NCI-H1092 (cell line): ENCODE data around the gene OR4S1.
A peak's percentile ranks its signal among the peaks of the same experiment; 100 is the strongest.
"Not testable (repeated sequence)": the region's sequence is repeated elsewhere in the genome, so short reads cannot be mapped to it uniquely, and the experiment has no call there.

ENCODE experiments used
- DNase-seq: peaks from one replicate; lab custom pipeline; 2025; lab: John Stamatoyannopoulos, UW

OR4S1 gene, protein sequence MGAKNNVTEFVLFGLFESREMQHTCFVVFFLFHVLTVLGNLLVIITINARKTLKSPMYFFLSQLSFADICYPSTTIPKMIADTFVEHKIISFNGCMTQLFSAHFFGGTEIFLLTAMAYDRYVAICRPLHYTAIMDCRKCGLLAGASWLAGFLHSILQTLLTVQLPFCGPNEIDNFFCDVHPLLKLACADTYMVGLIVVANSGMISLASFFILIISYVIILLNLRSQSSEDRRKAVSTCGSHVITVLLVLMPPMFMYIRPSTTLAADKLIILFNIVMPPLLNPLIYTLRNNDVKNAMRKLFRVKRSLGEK

DNA sequence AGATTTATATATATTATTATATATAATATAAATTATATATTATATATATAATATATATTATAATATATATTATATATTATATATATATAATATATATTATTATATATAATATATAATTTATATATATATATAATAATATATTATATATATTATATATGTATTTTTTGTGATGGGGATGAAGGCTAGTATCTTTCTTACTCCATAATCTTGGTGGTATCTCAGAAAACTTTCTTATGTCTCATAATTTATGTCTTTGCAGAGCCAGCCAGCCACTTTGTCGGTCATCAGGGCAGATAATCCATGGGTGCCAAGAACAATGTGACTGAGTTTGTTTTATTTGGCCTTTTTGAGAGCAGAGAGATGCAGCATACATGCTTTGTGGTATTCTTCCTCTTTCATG lies at the start of gene OR4S1:
Gene OR4S1, plus strand, starts transcription at position 301 of the 400 bp plus-strand sequence. Its CDS starts 0 bp downstream, at position 301.
- DNase-seq, result no peak

DNA sequence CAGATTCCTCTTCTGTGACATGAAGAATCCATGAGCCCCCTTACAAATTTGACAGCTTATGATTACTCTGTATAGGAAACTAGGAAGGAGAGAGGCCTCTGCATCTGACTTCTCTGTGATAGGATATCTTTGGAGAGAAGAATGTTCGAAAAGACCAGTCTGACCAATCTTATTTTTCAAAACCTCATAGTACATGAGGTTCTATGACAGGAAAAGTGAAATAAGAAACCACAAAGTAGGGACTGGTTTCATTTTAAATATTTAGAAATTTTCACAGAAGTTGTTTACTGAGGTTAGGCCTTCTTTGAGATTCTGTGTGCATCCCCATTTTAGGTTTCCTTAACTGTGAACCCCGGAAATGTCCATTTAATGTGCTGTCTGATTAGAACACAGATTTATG lies 44.4 kb upstream of the OR4S1 start:
- DNase-seq, result no peak

DNA sequence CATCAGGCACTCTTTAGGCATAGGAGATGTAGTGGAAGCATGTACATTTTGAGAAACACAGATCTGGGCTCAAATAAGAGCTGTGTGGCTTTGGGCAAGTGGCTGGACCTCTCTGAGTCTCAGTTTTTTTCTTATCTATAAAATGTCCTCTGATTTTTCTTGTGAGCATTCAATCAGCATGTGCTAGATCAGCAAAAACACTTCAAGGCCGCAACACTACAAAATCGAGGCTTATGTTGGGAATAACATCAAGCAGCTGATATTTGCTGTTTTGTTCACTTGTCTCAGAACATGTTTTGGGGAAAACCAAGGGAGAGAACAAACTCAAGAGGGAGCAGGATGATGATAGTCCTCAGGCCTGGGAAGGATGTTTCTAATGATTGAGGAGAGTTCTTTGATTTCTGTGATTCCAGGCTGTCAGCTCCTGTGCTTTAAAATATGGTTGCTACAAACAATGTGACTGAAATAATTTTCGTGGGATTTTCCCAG lies 42.6 kb upstream of the OR4S1 start, which contains the start of gene OR4X1:
Gene OR4X1, plus strand, starts transcription at position 439 of the 489 bp plus-strand sequence. Its CDS starts 0 bp downstream, at position 439.
- DNase-seq, result no peak

DNA sequence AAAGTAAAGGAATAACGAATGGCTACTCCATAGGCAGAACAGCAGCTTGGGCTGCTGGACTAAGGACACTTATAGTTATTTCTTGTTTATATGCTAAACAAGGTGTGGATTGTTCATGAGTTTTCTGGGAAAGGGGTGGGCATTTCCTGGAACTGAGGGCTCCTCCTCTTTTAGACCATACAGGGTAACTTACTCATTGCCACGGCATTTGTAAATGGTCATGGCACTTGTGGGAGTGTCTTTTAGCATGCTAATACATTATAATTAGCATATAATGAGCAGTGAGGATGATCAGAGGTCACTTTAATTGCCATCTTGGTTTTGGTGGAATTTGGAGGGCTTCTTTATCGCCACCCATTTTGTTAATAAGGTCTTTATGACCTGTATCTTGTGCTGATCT lies 35.4 kb upstream of the OR4S1 start:
- no peak for DNase-seq

DNA sequence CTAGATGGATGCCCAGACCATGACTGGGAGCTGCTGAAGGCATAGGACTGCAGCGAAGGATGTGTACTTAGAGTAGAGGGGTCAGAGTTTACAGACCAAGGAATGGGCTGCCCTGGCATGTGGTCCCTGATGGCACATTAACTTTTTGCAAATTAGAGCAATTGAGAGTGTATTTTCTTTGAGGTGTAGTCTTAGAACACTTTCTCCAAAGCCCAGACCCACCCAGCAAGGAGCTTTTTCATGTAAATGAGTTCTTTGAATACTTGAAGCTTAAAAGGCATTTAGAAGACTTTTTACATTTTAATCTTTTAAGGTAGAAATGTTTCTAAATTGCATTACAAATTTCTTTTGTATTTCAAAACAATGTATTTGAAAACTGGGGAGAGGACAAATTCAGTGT lies 33.4 kb upstream of the OR4S1 start:
- no peak for DNase-seq

DNA sequence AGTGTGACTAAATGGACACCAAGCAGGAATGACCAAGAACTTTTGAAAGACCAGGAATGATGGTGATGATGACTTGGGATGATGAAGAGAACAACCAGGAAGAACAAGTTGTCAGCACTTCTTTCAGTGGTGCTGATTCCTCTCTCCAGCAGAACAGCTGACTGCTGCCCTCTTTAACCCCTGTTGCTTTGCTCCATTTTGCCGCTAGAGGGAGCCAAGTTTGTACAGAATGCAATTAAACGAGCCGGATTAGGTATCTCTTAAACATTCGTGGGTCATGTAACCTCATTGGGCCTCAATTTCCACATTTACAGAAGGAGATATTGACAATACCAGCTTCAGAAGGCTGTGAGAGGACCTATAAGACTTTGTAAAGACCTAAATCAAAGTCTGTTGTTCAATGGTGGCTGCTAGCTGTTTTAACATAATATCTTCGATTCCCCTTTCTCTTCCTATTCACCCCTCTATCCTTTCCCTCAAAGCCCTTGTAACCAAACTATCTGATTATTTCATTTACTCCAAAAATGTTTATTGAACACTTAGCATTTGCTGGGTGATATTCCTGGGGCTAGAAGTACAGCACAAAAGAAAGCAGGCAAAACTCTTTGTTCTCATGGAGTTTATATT lies 1.9 kb downstream of the OR4S1 start:
- peak; percentile 51 for DNase-seq

DNA sequence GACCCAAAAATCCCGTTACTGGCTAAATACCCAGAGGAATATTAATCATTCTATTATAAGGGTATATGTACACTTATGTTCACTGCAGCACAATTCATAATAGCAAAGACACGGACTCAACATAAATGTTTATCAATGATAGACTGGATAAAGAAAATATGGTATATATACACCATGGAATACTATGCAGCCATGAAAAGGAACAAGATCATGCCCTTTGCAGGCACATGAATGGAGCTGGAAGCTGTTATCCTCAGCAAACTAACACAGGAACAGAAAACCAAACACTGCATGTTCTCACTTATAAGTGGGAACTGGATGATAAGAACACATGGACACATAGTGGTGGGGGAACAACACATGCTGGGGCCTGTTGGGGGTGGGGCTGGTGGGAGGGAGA lies 7.6 kb downstream of the OR4S1 start:
- not testable (repeated sequence) for DNase-seq

DNA sequence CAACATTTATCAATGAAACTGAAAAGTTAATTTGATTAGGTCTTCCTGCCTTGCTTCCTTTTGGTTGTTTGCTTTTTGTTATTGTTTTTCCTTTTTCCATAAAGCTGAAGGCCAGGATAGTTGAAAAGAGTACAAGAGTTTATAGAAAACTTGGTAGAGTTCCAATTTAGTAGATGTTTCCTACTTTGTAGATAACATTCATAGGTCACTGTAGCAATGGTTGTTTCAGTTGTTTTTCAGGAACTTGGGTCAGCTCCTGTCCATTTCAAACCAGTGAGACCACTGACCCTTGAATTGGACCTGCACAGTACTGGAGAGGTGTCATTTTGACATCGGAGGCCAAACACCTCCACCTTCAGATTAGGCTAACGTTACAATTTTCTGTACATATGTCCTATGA lies 13.8 kb downstream of the OR4S1 start:
- DNase-seq, result not testable (repeated sequence)

DNA sequence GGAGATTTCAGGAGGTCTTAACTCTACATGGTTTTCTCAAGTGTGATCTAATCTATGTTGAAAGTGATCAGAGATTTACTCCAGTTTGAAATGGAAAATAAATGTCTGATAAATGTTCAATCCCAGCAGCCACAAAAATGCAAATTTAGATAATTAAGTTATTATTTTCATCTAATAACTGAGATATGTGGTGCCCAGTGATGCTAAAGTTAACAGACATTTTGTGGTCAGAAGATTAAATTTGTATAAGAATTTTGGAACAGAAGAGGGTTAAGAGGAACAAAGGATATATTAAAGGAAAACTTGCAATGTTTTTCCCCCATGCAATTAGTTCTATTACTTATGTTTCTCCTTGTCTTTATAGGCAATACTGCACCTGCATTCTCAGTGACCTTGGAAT lies 18.6 kb downstream of the OR4S1 start, which contains the start of gene OR4C3:
Gene OR4C3, plus strand, starts transcription at position 301 of the 400 bp plus-strand sequence. CDS start 102 bp downstream, outside the sequence.
- not testable (repeated sequence) for DNase-seq

DNA sequence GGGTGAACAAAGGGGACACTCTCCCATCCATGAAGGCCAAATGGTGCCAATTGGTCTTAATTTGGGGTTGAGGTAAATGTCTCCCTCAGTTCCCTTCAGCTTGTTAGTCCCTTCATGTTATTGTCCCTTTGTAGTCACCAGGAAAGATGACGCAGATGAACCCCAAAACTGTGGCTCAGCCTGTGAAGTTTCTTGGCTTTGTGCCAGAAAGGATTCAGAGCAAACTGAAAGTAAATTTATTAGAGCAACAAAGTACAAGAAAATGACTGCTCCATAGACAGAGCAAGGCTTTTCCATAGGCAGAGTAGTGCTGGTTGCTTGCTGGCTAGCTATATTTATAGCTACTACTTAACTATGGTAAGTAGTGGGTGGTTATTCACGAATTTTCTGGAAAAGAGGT lies 35.4 kb downstream of the OR4S1 start:
- no peak for DNase-seq

DNA sequence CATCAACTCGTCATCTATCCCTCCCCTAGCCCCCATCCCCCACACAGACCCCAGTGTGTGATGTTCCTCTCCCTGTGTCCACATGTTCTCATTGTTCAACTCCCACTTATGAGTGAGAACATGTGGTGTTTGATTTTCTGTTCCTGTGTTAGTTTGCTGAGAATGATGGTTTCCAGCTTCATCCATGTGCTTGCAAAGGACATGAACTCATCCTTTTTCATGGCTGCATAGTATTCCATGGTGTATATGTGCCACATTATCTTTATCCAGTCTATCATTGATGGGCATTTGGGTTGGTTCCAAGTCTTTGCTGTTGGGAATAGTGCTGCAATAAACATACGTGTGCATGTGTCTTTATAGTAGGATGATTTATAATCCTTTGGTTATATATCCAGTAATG lies 36.5 kb downstream of the OR4S1 start:
- not testable (repeated sequence) for DNase-seq

DNA sequence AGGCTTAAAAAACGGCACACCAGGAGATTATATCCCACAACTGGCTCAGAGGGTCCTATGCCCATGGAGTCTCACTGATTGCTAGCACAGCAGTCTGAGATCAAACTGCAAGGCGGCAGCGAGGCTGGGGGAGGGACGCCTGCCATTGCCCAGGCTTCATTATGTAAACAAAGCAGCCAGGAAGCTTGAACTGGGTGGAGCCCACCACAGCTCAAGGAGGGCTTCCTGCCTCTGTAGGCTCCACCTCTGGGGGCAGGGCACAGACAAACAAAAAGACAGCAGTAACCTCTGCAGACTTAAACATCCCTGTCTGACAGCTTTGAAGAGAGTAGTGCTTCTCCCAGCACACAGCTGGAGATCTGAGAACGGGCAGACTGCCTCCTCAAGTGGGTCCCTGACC lies 40.3 kb downstream of the OR4S1 start:
- not testable (repeated sequence) for DNase-seq

DNA sequence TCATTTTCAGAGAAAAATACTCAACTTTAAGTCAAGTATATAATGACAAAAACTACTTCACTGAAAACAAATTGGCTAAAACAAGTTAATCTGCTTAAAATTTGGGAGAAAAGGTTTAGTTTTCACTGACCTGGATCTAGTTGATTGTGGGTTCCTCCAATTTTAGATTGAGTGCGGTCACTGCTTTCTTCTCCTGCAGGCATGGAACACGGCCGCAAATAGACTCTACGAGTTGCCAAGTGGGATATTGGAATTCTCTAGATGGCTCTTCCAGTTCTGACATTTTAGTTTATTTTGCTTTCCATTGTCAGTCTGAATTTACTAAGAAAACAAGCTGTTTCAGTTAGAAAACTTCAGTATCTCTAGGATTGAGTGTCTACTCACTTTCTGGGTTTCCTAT lies 48.0 kb downstream of the OR4S1 start:
- DNase-seq, result no peak

DNA sequence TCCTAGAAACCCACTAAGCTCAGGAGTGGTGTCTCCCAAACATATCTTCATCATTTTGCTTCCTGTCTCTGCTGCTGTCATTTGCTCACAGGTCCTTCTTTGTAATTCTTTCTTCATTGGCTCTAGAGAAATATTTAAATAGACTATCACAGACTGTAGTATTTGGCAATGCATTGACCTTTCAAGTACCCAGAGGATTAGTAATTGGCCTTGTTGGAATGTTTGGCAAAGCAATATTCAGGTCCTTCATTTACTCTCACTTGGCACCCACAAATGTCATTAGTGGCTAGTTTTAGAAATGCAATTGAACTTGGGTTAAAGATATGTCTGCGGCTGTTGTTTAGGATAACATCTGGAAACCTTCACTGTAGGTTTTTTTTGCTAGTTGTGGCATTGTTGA lies 48.7 kb downstream of the OR4S1 start:
- no peak for DNase-seq
